HepG2 (cell line): ENCODE data around the gene PTTG1. TPM values are rescaled to one million over a fixed set of nuclear protein-coding genes. Genes with fewer than 3 reads are reported as not detected.

ENCODE experiments used
- GABPA ChIP-seq, 2 experiments: IDR thresholded peaks; 2 replicates each; pipeline ENCODE4 v1.6.1; 2011 to 2016; ENCODE audit warnings: low read depth in 2 of 2, low read length in 1 of 2, missing biosample characterization in 1 of 2, missing genetic modification characterization in 1 of 2
- JUNB ChIP-seq: sonication (generic); formaldehyde crosslinking; IDR thresholded peaks from 2 replicates; pipeline ENCODE4 v1.8.0; 2022; ENCODE audit warnings: missing genetic modification reagents, mild to moderate bottlenecking, borderline replicate concordance
- THAP9 ChIP-seq: sonication (generic); formaldehyde crosslinking; IDR thresholded peaks from 2 replicates; pipeline ENCODE4; 2020; ENCODE audit warnings: missing genetic modification reagents, mild to moderate bottlenecking, borderline replicate concordance
- ZBTB10 ChIP-seq: sonication (generic); formaldehyde crosslinking; IDR thresholded peaks from 2 replicates; pipeline ENCODE4 v1.4.0; 2020; ENCODE audit warnings: missing genetic modification reagents, borderline replicate concordance
- ZBTB14 ChIP-seq: sonication (generic); formaldehyde crosslinking; IDR thresholded peaks from 2 replicates; pipeline ENCODE4 v1.4.0; 2020; ENCODE audit warnings: missing genetic modification reagents
- ZMYM4 ChIP-seq: sonication (generic); formaldehyde crosslinking; IDR thresholded peaks from 2 replicates; pipeline ENCODE4 v1.8.1; 2023; ENCODE audit warnings: mild to moderate bottlenecking, missing genetic modification reagents
- ZNF512 ChIP-seq: sonication (generic); formaldehyde crosslinking; IDR thresholded peaks from 2 replicates; pipeline ENCODE4 v1.4.0; 2020; ENCODE audit warnings: mild to moderate bottlenecking, missing genetic modification reagents
- polyA plus RNA-seq, 8 experiments: library from polyadenylated mRNA; depleted of rRNA in 3 of 8; stranded (reverse) in 7 of 8; unstranded in 1 of 8; fragments of >200 nt; fragmentation: Illumina TruSeq in 4 of 8; extraction: Trizol in 4 of 8; gene quantifications; 2 replicates each; pipeline versions ENCODE4 v1.2.1 to v1.2.3, GENCODE V29; 2011 to 2016; ENCODE audit warnings: low read depth in 4 of 8, missing spikeins in 1 of 8, mixed read lengths in 1 of 8; ENCODE audit not compliant: insufficient read depth in 1 of 8
- total RNA-seq, 5 experiments: library from RNA; depleted of rRNA; stranded (reverse); fragments of >200 nt; fragmentation: Illumina TruSeq; extraction: Trizol; gene quantifications; 2 replicates each; pipeline ENCODE4 v1.2.3, GENCODE V29; 2016; ENCODE audit warnings: low read depth in 1 of 5
- TF ChIP-seq, protein P1 (sequence below): sonication (generic); formaldehyde crosslinking; conservative IDR thresholded peaks from 2 replicates; pipeline ENCODE4 v1.5.0; 2020; ENCODE audit warnings: missing genetic modification reagents
- TF ChIP-seq, protein P2 (sequence below): sonication (generic); formaldehyde crosslinking; IDR thresholded peaks from 2 replicates; pipeline ENCODE4 v1.4.0; 2020; ENCODE audit warnings: missing genetic modification reagents

PTTG1 gene
- total and polyA plus RNA-seq, 2 of the 13 experiments (the other 11 are each of a cell fraction or from before 2014, with no cell fraction given) = 102 to 161 TPM

GRCh38 chr5:160421625-160422258, at the start of gene PTTG1 (continued):
- TF ChIP-seq ZBTB14 (CRISPR knock-in tag) (no peak), ZBTB10 (CRISPR knock-in tag) (no peak), JUNB (no peak), ZNF512 (CRISPR knock-in tag) (no peak), ZMYM4 (CRISPR knock-in tag) (peak; percentile 74), GABPA (IDR thresholded peaks at IDR 0.05; ENCODE audit: low read depth, low read length) (no peak), GABPA (CRISPR knock-in tag; IDR thresholded peaks at IDR 0.05; ENCODE audit: low read depth) (0 out of 2 replicates have a peak, but pooled peaks have one; percentile 8), THAP9 (CRISPR knock-in tag) (no peak)
- TF ChIP-seq, protein P1, sequence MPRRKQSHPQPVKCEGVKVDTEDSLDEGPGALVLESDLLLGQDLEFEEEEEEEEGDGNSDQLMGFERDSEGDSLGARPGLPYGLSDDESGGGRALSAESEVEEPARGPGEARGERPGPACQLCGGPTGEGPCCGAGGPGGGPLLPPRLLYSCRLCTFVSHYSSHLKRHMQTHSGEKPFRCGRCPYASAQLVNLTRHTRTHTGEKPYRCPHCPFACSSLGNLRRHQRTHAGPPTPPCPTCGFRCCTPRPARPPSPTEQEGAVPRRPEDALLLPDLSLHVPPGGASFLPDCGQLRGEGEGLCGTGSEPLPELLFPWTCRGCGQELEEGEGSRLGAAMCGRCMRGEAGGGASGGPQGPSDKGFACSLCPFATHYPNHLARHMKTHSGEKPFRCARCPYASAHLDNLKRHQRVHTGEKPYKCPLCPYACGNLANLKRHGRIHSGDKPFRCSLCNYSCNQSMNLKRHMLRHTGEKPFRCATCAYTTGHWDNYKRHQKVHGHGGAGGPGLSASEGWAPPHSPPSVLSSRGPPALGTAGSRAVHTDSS (CRISPR knock-in tag) = no peak
- TF ChIP-seq, protein P2, sequence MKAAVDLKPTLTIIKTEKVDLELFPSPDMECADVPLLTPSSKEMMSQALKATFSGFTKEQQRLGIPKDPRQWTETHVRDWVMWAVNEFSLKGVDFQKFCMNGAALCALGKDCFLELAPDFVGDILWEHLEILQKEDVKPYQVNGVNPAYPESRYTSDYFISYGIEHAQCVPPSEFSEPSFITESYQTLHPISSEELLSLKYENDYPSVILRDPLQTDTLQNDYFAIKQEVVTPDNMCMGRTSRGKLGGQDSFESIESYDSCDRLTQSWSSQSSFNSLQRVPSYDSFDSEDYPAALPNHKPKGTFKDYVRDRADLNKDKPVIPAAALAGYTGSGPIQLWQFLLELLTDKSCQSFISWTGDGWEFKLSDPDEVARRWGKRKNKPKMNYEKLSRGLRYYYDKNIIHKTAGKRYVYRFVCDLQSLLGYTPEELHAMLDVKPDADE (CRISPR knock-in tag) = no peak
